Spleen (tissue), 11 donors: ENCODE results near the gene TEX26. TPM values are rescaled to one million over a fixed set of nuclear protein-coding genes. Genes with fewer than 3 reads are reported as not detected.

Source experiments
- DNase-seq: peaks from one replicate; pipeline ENCODE4 v3.0.0-alpha.2; 2020
- H3K27ac ChIP-seq, 8 donors: fragments of 200-600 bp; sonication (generic) in 7 of 8; 1 replicate in 4 of 8; 2 replicates in 4 of 8; pipeline versions ENCODE4 v1.5.0 to v1.8.0; 2016 to 2021; ENCODE audit warnings: inconsistent platforms in 4 of 8, mild to moderate bottlenecking in 4 of 8, moderate library complexity in 1 of 8
- H3K27me3 ChIP-seq, 7 donors: fragments of 200-600 bp; sonication (generic) in 6 of 7; replicated peaks in 1 of 7; 1 replicate in 4 of 7; 2 replicates in 3 of 7; pipeline versions ENCODE4 v1.5.0 to v1.8.0; 2016 to 2021; ENCODE audit warnings: inconsistent platforms in 3 of 7, mild to moderate bottlenecking in 1 of 7
- H3K36me3 ChIP-seq, 6 donors: fragments of 200-600 bp; sonication (generic) in 5 of 6; 1 replicate in 4 of 6; 2 replicates in 2 of 6; pipeline versions ENCODE4 v1.5.0 to v1.8.0; 2016 to 2021; ENCODE audit warnings: inconsistent platforms in 2 of 6
- H3K4me1 ChIP-seq, 6 donors: fragments of 200-600 bp; sonication (generic) in 5 of 6; 1 replicate in 3 of 6; 2 replicates in 3 of 6; pipeline versions ENCODE4 v1.5.0 to v1.8.0; 2016 to 2021; ENCODE audit warnings: inconsistent platforms in 3 of 6
- H3K4me3 ChIP-seq, 8 donors: fragments of 200-600 bp; sonication (generic) in 7 of 8; 1 replicate in 4 of 8; 2 replicates in 4 of 8; pipeline versions ENCODE4 v1.5.0 to v1.8.0; 2016 to 2021; ENCODE audit warnings: inconsistent platforms in 4 of 8, mild to moderate bottlenecking in 4 of 8, moderate library complexity in 2 of 8
- H3K9me3 ChIP-seq, 8 donors: fragments of 200-600 bp; sonication (generic) in 7 of 8; 1 replicate in 4 of 8; 2 replicates in 4 of 8; pipeline versions ENCODE4 v1.5.0 to v1.8.0; 2016 to 2021; ENCODE audit warnings: inconsistent platforms in 4 of 8
- CTCF ChIP-seq, 11 experiments: fragments of 200-600 bp in 7 of 11; fragments of 450-650 bp in 4 of 11; sonication (generic) in 4 of 11; IDR thresholded peaks in 8 of 11; conservative IDR thresholded peaks in 3 of 11; 1 replicate in 7 of 11; 2 replicates in 4 of 11; pipeline versions ENCODE4 v1.4.0 to v1.8.0; 2016 to 2021; ENCODE audit warnings: antibody characterized with exemption in 11 of 11, inconsistent platforms in 4 of 11, mild to moderate bottlenecking in 1 of 11
- POLR2A ChIP-seq, 3 donors: fragments of 450-650 bp; IDR thresholded peaks; one replicate each; pipeline ENCODE4 v1.5.1; 2017; ENCODE audit warnings: antibody characterized with exemption in 3 of 3, mild to moderate bottlenecking in 1 of 3
- POLR2AphosphoS5 ChIP-seq, 3 donors: sonication (generic); formaldehyde crosslinking; IDR thresholded peaks; one replicate each; pipeline ENCODE4 v1.5.1; 2017; ENCODE audit warnings: antibody characterized with exemption in 3 of 3
- WGBS, 5 donors: extraction: QIAGEN DNeasy Blood & Tissue Kit in 3 of 5; methylation state at CpG; one replicate each; pipeline versions ENCODE4 v1.1.5 to v1.1.7; 2013 to 2018; 5-methylcytosine and 5-hydroxymethylcytosine counted together
- intact Hi-C: fragments of 100-400 bp; cut with DNase I; formaldehyde crosslinking; loops from one replicate; pipeline ENCODE4 v1.15.0; 2023; ENCODE audit warnings: low total_unique reads
- polyA plus RNA-seq, 3 donors: library from polyadenylated mRNA; stranded (reverse); fragments of 200-250 nt; gene quantifications; one replicate each; pipeline ENCODE4 v1.2.1, GENCODE V29; 2013
- total RNA-seq, 7 donors: library from RNA; depleted of rRNA in 3 of 7; stranded (reverse); fragments of >200 nt in 3 of 7; fragmentation: NEBNext Ultra II Directional in 4 of 7; extraction: Animal tissue kit (Norgen Biotek cat#: 25700) in 4 of 7; gene quantifications; one replicate each; pipeline versions ENCODE4 v1.1.0 to v1.2.1, GENCODE V29; 2016 to 2021
- donor health status: healthy with polysubstance abuse.
- donor health status: DM: no; HTN: no; CAD: no; lungs with moderate emphysema.
- donor health status: DM: no; HTN: no; CAD: no.
- donor health status: Bipolar disorder and iron deficiency.
- donor health status: healthy.
- donor health status: DM: no; HTN: no; CAD: no.
- donor health status: DM: yes; HTN: yes; CAD: no.

Gene TEX26
- total and polyA plus RNA-seq, 10 donors = not detected

- peaks cover 0 to 23% (median 0%) of the 10 kb centered on the region in 7 donors for H3K27me3 ChIP-seq
- H3K4me3 ChIP-seq = no peak overlapping the region
- H3K27ac ChIP-seq = no peak overlapping the region
- TF ChIP-seq POLR2A (IDR thresholded peaks at IDR 0.05) (no peak), CTCF (IDR thresholded peaks at IDR 0.05 in 8 of 11, conservative IDR thresholded peaks at IDR 0.05 in 3 of 11) (no peak), POLR2AphosphoS5 (IDR thresholded peaks at IDR 0.05) (no peak)
- H3K4me1 ChIP-seq = no peaks in the 10 kb centered on the region
- H3K36me3 ChIP-seq = no peaks in the 10 kb centered on the region
- intact Hi-C loops = no loop called here
- no peak for DNase-seq
- no peaks in the 10 kb centered on the region for H3K9me3 ChIP-seq
- WGBS, 5 donors = 1 to 31% (median 26%) methylated on average over 1 of the region's 1 CpG
Measured at GRCh38 chr13:30972888-30973377, 40.5 kb downstream of the TEX26 start.

GRCh38 chr13:30974350-30974749 lies 41.9 kb downstream of the TEX26 start:
- Histone ChIP-seq H3K4me3 (no peak overlapping the region), H3K27me3 (peaks cover 0 to 32% (median 6%) of the 10 kb centered on the region in 7 donors), H3K9me3 (no peaks in the 10 kb centered on the region), H3K4me1 (no peaks in the 10 kb centered on the region), H3K36me3 (no peaks in the 10 kb centered on the region), H3K27ac (no peak overlapping the region)
- 10 to 30% (median 16%) methylated on average over 2 of the region's 2 CpGs for WGBS, 5 donors
- TF ChIP-seq CTCF (IDR thresholded peaks at IDR 0.05 in 8 of 11, conservative IDR thresholded peaks at IDR 0.05 in 3 of 11) = no peak
- TF ChIP-seq POLR2AphosphoS5 (IDR thresholded peaks at IDR 0.05) = no peak
- DNase-seq = no peak
- intact Hi-C loops = no loop called here

DNA sequence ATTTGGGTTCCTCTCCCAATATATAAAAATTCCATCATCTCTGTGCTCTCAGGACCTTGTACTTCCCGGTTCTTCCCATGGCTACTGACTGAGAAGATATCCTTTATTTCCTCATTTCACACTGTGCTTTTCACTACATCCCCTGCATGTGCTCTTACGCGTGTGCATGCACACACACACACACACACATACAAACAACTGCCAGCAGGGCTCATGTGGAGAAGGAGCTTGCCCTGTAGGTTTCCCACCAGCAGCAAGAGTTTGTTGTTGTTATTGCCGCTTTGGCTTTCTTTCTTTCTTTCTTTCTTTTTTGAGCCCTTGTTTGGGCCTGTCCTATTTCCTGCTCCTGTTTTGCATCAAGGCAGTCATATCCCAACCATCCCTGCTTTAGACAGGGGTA lies 43.6 kb downstream of the TEX26 start:
- no peak for DNase-seq
- TF ChIP-seq POLR2AphosphoS5 (IDR thresholded peaks at IDR 0.05) (no peak), POLR2A (IDR thresholded peaks at IDR 0.05) (no peak), CTCF (IDR thresholded peaks at IDR 0.05 in 8 of 11, conservative IDR thresholded peaks at IDR 0.05 in 3 of 11) (no peak)
- peaks cover 0 to 37% (median 6%) of the 10 kb centered on the region in 7 donors for H3K27me3 ChIP-seq
- H3K4me3 ChIP-seq = no peak overlapping the region
- H3K9me3 ChIP-seq = no peaks in the 10 kb centered on the region
- no peaks in the 10 kb centered on the region for H3K36me3 ChIP-seq
- intact Hi-C loops = no loop called here
- H3K27ac ChIP-seq = no peak overlapping the region
- 72 to 86% (median 84%) methylated on average over 4 of the region's 4 CpGs for WGBS, 5 donors
- H3K4me1 ChIP-seq = no peaks in the 10 kb centered on the region

DNA sequence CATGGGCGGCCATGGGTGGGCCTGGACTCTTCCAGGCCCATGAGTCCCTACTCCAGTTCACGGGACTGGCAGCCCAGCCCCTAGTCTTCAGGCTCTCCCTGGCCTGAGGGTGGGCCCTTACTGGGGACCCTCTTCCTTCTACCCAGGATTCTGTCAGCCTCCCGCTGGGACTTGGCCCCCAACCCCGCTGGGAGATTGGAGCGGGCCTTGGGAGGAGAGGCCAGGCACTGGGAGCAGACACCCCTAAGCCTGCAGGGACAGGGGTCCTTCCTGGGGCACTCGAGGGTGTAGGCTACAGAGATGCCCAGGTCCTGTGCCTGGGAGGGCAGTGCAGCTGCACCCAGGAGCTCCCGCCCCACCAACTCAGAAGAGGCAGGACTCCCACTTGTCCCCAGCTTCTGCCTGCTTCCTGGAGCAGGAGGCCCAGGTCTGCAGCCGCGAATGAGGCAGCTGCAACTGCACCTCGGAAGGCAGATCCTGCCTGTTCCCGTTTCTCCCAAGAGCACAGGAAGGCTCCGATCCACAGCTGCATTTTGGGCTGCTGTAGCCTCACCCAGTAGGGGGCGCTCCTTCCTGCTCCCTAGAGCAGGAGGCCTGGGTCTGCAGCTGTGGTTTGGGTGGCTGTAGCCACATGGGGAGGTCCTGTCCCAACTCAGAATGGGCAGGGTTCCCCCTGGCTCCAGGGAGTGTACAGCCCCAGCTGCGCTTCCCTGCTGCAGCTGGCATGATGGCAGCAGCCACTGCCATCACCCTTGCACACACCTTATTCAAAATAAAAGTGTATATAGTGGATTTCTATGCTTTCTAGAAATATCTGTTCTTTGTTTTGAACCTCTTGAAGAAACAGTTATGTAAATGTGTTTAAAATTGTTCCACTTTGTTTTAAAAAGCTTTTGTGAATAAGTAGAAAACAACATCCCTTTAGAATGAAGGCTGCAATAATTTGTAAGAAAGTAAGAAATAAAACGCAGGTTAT lies 46.8 kb downstream of the TEX26 start:
- no peak overlapping the region for H3K27ac ChIP-seq

More for the DNA sequence above, 46.8 kb downstream of the TEX26 start:
- no peak for DNase-seq
- H3K4me3 ChIP-seq = no peak overlapping the region
- no peaks in the 10 kb centered on the region for H3K36me3 ChIP-seq
- 56 to 60% (median 58%) methylated on average over 13 to 15 of the region's 15 CpGs for WGBS, 5 donors
- no peaks in the 10 kb centered on the region for H3K4me1 ChIP-seq
- TF ChIP-seq POLR2A (IDR thresholded peaks at IDR 0.05) (no peak), CTCF (IDR thresholded peaks at IDR 0.05 in 8 of 11, conservative IDR thresholded peaks at IDR 0.05 in 3 of 11) (peak in 8 of 11 experiments; percentile 12 to 65 (median 56)), POLR2AphosphoS5 (IDR thresholded peaks at IDR 0.05) (no peak)
- peaks cover 0 to 30% (median 6%) of the 10 kb centered on the region in 7 donors for H3K27me3 ChIP-seq
- intact Hi-C loops = no loop called here
- H3K9me3 ChIP-seq = no peaks in the 10 kb centered on the region
